Stimulated activated naive B cell treated with anti-CD40 and anti-IgM and Interleukin-4, amounts not matched to agents 10 μg/mL and 1 μg/mL and 100 μg/mL, for 72 hours (primary cell): Measurements from ENCODE around the gene CSNK2B.

ENCODE experiments used
- ATAC-seq, 2 donors: fragments of 150-1000 bp; cut with Tn5 transposase; replicated peaks; 2 replicates each; pipeline ENCODE4 v1.10.0; 2021; ENCODE audit warnings: moderate library complexity in 1 of 2
- DNase-seq: peaks from one replicate; pipeline ENCODE4 v3.0.0; 2021
- H3K27ac Mint-ChIP-seq: one replicate; pipeline ENCODE4 v1.8.0; 2022; ENCODE audit warnings: mild to moderate bottlenecking, mixed read lengths
- H3K27me3 Mint-ChIP-seq, 2 donors: one replicate each; pipeline ENCODE4 v1.8.0; 2022; ENCODE audit warnings: mixed read lengths in 2 of 2
- H3K36me3 Mint-ChIP-seq, 2 donors: one replicate each; pipeline ENCODE4 v1.8.0; 2022; ENCODE audit warnings: mixed read lengths in 2 of 2, mild to moderate bottlenecking in 1 of 2
- H3K4me1 Mint-ChIP-seq, 2 donors: one replicate each; pipeline ENCODE4 v1.8.0; 2022; ENCODE audit warnings: mixed read lengths in 2 of 2, mild to moderate bottlenecking in 1 of 2
- H3K4me3 Mint-ChIP-seq, 2 donors: one replicate each; pipeline ENCODE4 v1.8.0; 2022; ENCODE audit warnings: mild to moderate bottlenecking in 2 of 2, mixed read lengths in 2 of 2, moderate library complexity in 1 of 2
- H3K9me3 Mint-ChIP-seq, 2 donors: one replicate each; pipeline ENCODE4 v1.8.0; 2022; ENCODE audit warnings: mixed read lengths in 2 of 2, mild to moderate bottlenecking in 1 of 2

CSNK2B gene

DNA sequence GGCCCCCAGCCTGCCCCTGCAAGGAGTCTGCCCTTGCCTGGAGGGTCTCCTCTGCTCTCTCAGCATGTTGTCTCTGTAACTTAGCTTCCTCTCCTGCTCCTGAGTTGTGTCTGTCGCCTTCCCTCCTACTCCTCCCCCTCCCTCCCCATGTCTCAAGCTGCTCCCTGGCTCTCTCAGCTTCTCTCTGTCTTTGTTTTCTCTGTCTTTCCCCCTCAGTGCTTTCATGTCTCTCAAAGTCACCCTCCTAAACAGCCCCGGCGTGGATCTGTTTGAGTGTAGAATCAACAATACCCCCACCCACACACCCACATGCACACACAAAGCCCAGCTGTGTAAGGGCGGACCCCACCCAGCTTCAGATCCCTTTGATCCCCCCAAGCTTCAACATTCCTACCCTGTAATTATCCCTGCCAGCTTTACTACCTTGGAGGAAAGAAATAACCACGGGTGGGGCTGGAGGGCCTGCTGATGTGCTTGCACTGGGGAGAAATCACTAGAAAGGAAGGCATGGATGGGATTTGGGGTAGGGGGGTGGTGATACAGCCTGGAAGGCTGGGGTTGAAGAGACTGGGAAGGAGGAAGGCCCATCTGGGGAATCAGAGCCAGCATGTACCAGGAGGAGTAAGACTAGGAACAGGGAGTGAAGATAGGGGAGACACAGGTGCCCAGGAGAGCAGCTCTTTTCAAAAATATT is 48.3 kb downstream of the CSNK2B start:
- no peak for DNase-seq
- Mint-ChIP-seq H3K27ac (no peak overlapping the region), H3K9me3 (no peaks in the 10 kb centered on the region), H3K4me3 (no peak overlapping the region), H3K4me1 (peaks cover 9 to 19% of the 10 kb centered on the region in 2 donors), H3K36me3 (no peaks in the 10 kb centered on the region), H3K27me3 (no peaks in the 10 kb centered on the region)
- no peak for ATAC-seq

DNA sequence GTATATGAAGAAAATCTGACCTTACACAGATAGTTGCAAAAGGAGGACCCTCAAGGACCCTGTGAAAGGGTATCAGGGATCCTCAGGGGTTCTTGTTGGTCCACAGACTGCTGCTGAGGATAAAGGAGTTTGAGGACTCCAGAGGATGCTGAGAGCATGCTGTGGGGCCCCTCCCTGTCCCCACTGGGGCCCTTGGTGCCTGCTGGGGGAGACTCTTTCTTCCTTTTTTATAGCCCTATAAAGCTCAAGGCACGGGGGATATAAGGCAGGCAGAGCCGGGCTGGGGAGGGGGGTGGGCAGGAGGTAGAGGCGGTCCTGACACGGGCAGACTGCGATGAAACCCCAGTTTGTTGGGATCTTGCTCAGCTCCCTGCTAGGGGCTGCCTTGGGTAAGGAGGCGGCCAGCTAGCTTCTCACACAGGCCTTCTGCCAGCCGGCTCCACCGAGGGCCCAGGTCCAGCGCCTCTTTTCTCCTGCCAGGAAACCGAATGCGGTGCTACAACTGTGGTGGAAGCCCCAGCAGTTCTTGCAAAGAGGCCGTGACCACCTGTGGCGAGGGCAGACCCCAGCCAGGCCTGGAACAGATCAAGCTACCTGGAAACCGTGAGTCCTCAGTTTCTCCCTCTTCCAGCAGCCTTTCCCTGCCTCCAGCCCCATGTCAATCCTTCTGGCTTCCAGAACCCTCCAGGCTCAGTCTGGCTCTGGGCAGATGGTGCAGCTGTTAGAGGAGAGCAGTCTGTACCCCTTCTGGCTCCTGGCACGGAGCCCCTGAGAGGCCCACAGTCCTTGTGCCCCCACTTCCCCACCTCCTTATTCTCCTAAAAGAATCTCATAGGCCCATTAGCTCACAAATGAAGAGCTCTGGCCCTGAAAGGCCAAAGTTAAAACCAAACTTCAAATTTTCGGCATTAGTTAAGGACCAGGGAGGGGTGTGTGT is 49.4 kb downstream of the CSNK2B start, which contains the start of gene LY6G6D:
LY6G6D (plus strand) TSS at position 327 of the 937 bp plus-strand sequence; CDS start at position 335, 8 bp downstream.
- Mint-ChIP-seq H3K27ac (no peak within 1 kb of the TSS), H3K4me3 (no peak within 1 kb of the TSS), H3K27me3 (no peaks in the 10 kb centered on the region), H3K36me3 (no peaks in the 10 kb centered on the region), H3K9me3 (no peaks in the 10 kb centered on the region), H3K4me1 (peaks cover 9 to 18% of the 10 kb centered on the region in 2 donors)
- ATAC-seq = no peak
- no peak for DNase-seq

DNA sequence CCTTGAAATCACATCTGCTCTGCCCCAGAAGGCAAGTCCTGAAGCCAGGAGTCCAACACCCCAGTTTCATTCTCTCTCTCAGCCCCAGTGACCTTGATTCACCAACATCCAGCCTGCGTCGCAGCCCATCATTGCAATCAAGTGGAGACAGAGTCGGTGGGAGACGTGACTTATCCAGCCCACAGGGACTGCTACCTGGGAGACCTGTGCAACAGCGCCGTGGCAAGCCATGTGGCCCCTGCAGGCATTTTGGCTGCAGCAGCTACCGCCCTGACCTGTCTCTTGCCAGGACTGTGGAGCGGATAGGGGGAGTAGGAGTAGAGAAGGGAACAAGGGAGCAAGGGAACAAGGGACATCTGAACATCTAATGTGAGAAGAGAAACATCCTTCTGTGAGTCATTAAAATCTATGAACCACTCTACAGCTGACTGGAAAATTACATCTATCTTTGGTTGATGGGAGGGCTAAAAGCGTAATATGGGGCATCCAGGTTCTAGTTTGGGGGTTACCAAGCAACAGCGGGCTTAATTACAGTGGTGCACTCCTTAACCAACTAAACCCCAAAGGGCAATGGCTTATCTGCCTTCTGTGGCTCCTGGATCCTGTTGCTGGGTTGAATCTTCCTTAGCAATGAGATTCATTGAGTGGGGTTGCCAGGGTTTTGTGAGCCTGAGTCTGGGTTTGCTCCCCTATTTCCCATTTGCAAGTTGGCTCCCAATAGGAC is 51.8 kb downstream of the CSNK2B start:
- Mint-ChIP-seq H3K27ac (no peak overlapping the region), H3K9me3 (no peaks in the 10 kb centered on the region), H3K36me3 (no peaks in the 10 kb centered on the region), H3K27me3 (no peaks in the 10 kb centered on the region), H3K4me3 (no peak overlapping the region), H3K4me1 (peaks cover 0 to 2% of the 10 kb centered on the region in 2 donors)
- DNase-seq = no peak
- ATAC-seq = no peak

DNA sequence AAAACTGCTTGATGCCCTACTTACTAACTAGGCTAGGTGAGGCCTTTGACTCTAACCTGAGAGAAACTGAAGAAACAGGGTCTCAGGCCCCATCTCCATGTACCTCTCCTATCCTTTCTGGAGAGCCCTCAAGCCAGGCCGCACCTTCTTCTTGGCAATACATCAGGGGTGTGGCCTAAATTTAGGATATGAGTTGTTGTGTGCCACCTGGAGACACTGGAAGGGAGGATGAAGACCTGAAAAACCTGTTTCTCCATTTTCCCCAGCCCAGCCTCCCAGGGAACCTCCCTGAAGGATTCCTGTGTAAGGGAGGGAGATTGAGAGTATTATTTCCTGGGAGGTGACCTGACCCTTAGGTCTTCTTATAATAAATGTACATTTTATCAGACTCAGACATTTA is 52.4 kb downstream of the CSNK2B start:
- no peaks in the 10 kb centered on the region for H3K9me3 Mint-ChIP-seq
- H3K27ac Mint-ChIP-seq = no peak overlapping the region
- no peak overlapping the region for H3K4me3 Mint-ChIP-seq
- H3K36me3 Mint-ChIP-seq = no peaks in the 10 kb centered on the region
- peaks cover 3 to 4% of the 10 kb centered on the region in 2 donors for H3K4me1 Mint-ChIP-seq
- H3K27me3 Mint-ChIP-seq = no peaks in the 10 kb centered on the region
- no peak for DNase-seq
- no peak for ATAC-seq

DNA sequence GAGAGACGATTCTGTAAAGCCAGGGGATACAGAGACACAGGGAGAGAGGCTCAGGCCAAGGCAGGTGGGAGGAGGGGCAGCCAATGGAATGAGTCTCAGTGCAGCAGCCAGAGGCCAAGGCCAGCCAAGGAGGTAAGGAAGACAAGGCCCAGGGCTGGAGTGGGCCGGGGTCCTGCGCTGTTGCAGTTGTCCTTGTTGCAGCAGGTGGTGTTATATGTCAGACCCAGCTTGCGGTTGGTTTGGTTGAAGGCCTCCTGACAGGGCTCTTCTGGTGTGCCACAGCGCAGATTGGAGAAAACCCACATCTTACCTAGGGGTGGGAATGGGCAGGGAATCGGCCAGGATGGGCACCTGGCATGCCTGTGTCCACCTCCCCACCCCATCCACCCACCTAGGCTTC is 53.1 kb downstream of the CSNK2B start:
- no peak overlapping the region for H3K27ac Mint-ChIP-seq

More for the DNA sequence above, 53.1 kb downstream of the CSNK2B start:
- ATAC-seq (no peak), DNase-seq (no peak)
- no peaks in the 10 kb centered on the region for H3K9me3 Mint-ChIP-seq
- no peaks in the 10 kb centered on the region for H3K27me3 Mint-ChIP-seq
- peaks cover 8 to 11% of the 10 kb centered on the region in 2 donors for H3K4me1 Mint-ChIP-seq
- no peak overlapping the region for H3K4me3 Mint-ChIP-seq
- H3K36me3 Mint-ChIP-seq = no peaks in the 10 kb centered on the region
